ENCODE measurements around the gene CCDC124. TPM values are rescaled to one million over a fixed set of nuclear protein-coding genes. Genes with fewer than 3 reads are reported as not detected.
"Not testable (repeated sequence)": the region's sequence is repeated elsewhere in the genome, so short reads cannot be mapped to it uniquely, and the experiment has no call there.

Gene CCDC124
- total RNA-seq, 1 donor from 2014 or later: 68.3 TPM

DNA sequence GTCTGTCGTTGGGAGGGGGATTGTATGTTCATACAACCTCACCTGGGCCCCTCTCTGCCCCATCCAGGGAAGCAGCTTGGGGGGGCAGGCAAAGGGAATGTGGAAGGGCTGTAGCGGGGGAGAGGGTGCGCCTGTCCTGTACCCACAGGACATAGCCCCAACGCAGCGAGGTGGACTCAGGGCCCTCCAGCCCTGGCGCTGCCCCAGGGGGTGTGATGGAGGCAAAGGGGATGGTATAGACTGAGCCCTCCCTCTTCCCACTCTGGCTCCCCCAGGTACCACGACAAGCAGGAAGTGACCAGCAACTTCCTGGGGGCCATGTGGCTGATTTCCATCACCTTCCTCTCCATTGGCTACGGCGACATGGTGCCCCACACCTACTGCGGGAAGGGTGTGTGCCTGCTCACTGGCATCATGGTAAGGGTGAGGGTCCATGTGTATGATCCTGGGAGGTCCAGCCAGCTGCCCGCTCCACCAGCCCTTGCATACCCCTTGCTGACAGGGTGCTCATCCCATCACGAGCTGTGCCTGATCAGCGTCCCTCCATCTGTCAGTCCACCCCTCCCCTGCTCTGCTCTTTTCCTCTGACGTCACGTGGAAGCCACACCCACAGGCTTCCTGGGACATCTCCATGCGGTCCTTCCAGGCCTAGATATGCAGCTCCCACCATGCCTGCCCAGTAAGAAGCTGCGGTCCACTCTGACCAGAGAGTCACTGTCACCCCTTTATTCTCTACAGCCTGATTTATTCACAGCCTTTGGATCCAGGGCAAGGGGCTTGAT lies 52.4 kb downstream of the CCDC124 start:
- DNase-seq (ENCODE audit: low spot score): no peak

DNA sequence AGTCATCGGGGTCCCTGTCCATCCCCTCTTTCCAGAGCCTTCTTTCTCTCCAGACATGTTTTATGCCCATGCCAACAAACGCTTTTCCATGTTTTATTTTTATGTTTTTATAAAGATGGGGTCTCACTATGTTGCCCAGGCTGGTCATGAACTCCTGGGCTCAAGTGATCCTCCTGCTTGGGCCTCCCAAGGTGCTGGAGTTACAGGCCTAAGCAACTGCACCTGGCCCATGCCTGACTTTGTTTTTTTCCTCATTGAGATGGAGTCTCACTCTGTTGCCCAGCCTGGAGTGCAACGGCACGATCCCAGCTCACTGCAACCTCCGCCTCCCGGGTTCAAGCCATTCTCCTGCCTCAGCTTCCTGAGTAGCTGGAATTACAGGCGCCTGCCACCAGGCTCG lies 53.8 kb downstream of the CCDC124 start:
- DNase-seq (ENCODE audit: low spot score): not testable (repeated sequence)

DNA sequence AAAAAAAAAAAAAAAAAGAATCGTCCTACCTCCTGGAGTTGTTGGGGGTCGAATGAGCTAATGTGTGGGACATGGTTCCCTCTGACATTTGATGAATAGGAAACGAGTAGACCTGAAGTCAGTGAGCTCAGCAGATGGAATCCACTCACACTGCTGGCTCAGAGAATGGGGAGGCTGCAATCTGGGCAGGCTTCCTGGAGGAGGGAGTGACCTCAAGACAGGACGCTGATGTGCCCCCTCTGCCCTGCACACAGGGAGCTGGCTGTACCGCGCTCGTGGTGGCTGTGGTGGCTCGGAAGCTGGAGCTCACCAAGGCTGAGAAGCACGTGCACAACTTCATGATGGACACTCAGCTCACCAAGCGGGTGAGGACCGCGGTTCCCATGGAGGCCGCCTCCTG lies 55.3 kb downstream of the CCDC124 start:
- DNase-seq (ENCODE audit: low spot score): no peak

GRCh38 chr19:17989425-17990094 lies 56.7 kb downstream of the CCDC124 start:
- no peak for DNase-seq (ENCODE audit: low spot score)

GRCh38 chr19:17993076-17993813 lies 60.4 kb downstream of the CCDC124 start:
- DNase-seq (ENCODE audit: low spot score): no peak

Other genes starting within 250 kb of the CCDC124 start
- 0.78 TPM for gene UNC13A, start 244.7 kb upstream of the CCDC124 start, total RNA-seq
- gene MAP1S, start 213.5 kb upstream of the CCDC124 start, total RNA-seq: 92.3 TPM
- gene FCHO1, start 181.5 kb upstream of the CCDC124 start, total RNA-seq: 19.8 TPM
- 243 TPM for gene B3GNT3, start 137.9 kb upstream of the CCDC124 start, total RNA-seq
- gene INSL3, start 111.5 kb upstream of the CCDC124 start, total RNA-seq: not detected
- 13.4 TPM for gene JAK3, start 85.0 kb upstream of the CCDC124 start, total RNA-seq
- gene RPL18A, start 73.1 kb upstream of the CCDC124 start, total RNA-seq: 1,253 TPM
- gene SLC5A5, start 61.1 kb upstream of the CCDC124 start, total RNA-seq: not detected
- 1.6 TPM for gene KCNN1, start 34.1 kb downstream of the CCDC124 start, total RNA-seq
- gene ARRDC2, start 75.2 kb downstream of the CCDC124 start, total RNA-seq: 53.9 TPM
- gene IL12RB1, start 153.9 kb downstream of the CCDC124 start, total RNA-seq: 3.1 TPM
- 24.5 TPM for gene MAST3, start 164.8 kb downstream of the CCDC124 start, total RNA-seq
- 74.2 TPM for gene PIK3R2, start 220.1 kb downstream of the CCDC124 start, total RNA-seq
- 44.7 TPM for gene IFI30, start 240.8 kb downstream of the CCDC124 start, total RNA-seq